Smooth muscle cell (in vitro differentiated cells): ENCODE data around the gene SEC16A. TPM values are rescaled to one million over a fixed set of nuclear protein-coding genes. Genes with fewer than 3 reads are reported as not detected.

Experiments
- DNase-seq: peaks from one replicate; lab custom pipeline; 2025; ENCODE audit not compliant: unreplicated experiment; lab: John Stamatoyannopoulos, UW
- H2AFZ ChIP-seq: fragments of 200-600 bp; sonication (generic); 2 replicates; pipeline ENCODE4 v1.6.0; 2016; ENCODE audit warnings: antibody characterized with exemption, low read depth, mild to moderate bottlenecking
- H3F3A ChIP-seq: fragments of 200-600 bp; sonication (generic); 2 replicates; pipeline ENCODE4 v1.6.0; 2017; ENCODE audit warnings: antibody characterized with exemption, low read depth
- H3K27ac ChIP-seq: fragments of 200-600 bp; sonication (generic); 2 replicates; pipeline ENCODE4 v1.5.1; 2016; ENCODE audit warnings: low read depth, mild to moderate bottlenecking
- H3K27me3 ChIP-seq: fragments of 200-600 bp; sonication (generic); 2 replicates; pipeline ENCODE4 v1.6.1; 2016; ENCODE audit warnings: low read depth, mild to moderate bottlenecking
- H3K36me3 ChIP-seq: fragments of 200-600 bp; sonication (generic); 2 replicates; pipeline ENCODE4 v1.5.1; 2016; ENCODE audit warnings: low read depth
- H3K4me1 ChIP-seq: fragments of 200-600 bp; sonication (generic); 2 replicates; pipeline ENCODE4 v1.5.1; 2016; ENCODE audit warnings: low read depth
- H3K4me2 ChIP-seq: fragments of 200-600 bp; sonication (generic); 2 replicates; pipeline ENCODE4 v1.6.0; 2016; ENCODE audit warnings: mild to moderate bottlenecking
- H3K4me3 ChIP-seq: fragments of 200-600 bp; sonication (generic); 2 replicates; pipeline ENCODE4 v1.5.1; 2016; ENCODE audit warnings: mild to moderate bottlenecking
- H3K79me2 ChIP-seq: fragments of 200-600 bp; sonication (generic); 2 replicates; pipeline ENCODE4 v1.6.0; 2016; ENCODE audit warnings: low read depth, mild to moderate bottlenecking
- H3K9ac ChIP-seq: fragments of 200-600 bp; sonication (generic); 2 replicates; pipeline ENCODE4 v1.6.0; 2016; ENCODE audit warnings: low read depth
- H3K9me3 ChIP-seq: fragments of 200-600 bp; sonication (generic); replicated peaks from 2 replicates; pipeline ENCODE4 v1.5.1; 2016; ENCODE audit warnings: low read depth
- H4K20me1 ChIP-seq: fragments of 200-600 bp; sonication (generic); 2 replicates; pipeline ENCODE4 v1.6.0; 2016; ENCODE audit warnings: low read depth
- CTCF ChIP-seq: fragments of 200-600 bp; sonication (generic); IDR thresholded peaks from 2 replicates; pipeline ENCODE4 v1.5.1; 2017; ENCODE audit warnings: borderline replicate concordance, mild to moderate bottlenecking, antibody characterized with exemption; ENCODE audit not compliant: insufficient read depth, poor library complexity, severe bottlenecking
- WGBS: methylation state at CpG from one replicate; pipeline ENCODE4 v1.1.7; 2016; ENCODE audit warnings: low lambda C conversion rate; 5-methylcytosine and 5-hydroxymethylcytosine counted together
- polyA plus RNA-seq: library from polyadenylated mRNA; unstranded; fragments of >200 nt; fragmentation: Nextera tagmentation; extraction: Ambion mirVana; gene quantifications from 2 replicates; pipeline ENCODE4 v1.2.1, GENCODE V29; 2016
- total RNA-seq: library from RNA; depleted of rRNA; stranded (reverse); fragments of >200 nt; gene quantifications from 2 replicates; pipeline ENCODE4 v1.2.3, GENCODE V29; 2014

Gene SEC16A
- total and polyA plus RNA-seq, 2 experiments from 2014 or later = 45.7 to 56.8 TPM

- no peak overlapping the region for H3K4me3 ChIP-seq
- no peaks in the 10 kb centered on the region for H3K9me3 ChIP-seq
- DNase-seq = no peak
- H3K36me3 ChIP-seq = no peaks in the 10 kb centered on the region
- no peak overlapping the region for H3K4me2 ChIP-seq
- no peak overlapping the region for H3K9ac ChIP-seq
- 96% methylated on average over 24 of the region's 28 CpGs for WGBS
- no peak for TF ChIP-seq CTCF
- peaks cover under 1% of the 10 kb centered on the region for H3F3A ChIP-seq
- no peaks in the 10 kb centered on the region for H3K27me3 ChIP-seq
- H3K4me1 ChIP-seq = no peaks in the 10 kb centered on the region
- peaks cover 3% of the 10 kb centered on the region for H4K20me1 ChIP-seq
- H2AFZ ChIP-seq = no peak overlapping the region
- H3K27ac ChIP-seq = no peak overlapping the region
- H3K79me2 ChIP-seq = no peaks in the 10 kb centered on the region
Measured at GRCh38 chr9:136497916-136498695, 15.3 kb upstream of the SEC16A start.

GRCh38 chr9:136496801-136497620 lies 14.2 kb upstream of the SEC16A start:
- Histone ChIP-seq H3K9ac (no peak overlapping the region), H3K4me1 (no peaks in the 10 kb centered on the region), H2AFZ (no peak overlapping the region), H3K27me3 (no peaks in the 10 kb centered on the region), H3K36me3 (no peaks in the 10 kb centered on the region), H3K9me3 (no peaks in the 10 kb centered on the region), H3K4me3 (no peak overlapping the region), H3K27ac (no peak overlapping the region), H4K20me1 (peaks cover 3% of the 10 kb centered on the region), H3F3A (peaks cover 4% of the 10 kb centered on the region), H3K79me2 (no peaks in the 10 kb centered on the region), H3K4me2 (no peak overlapping the region)
- 96% methylated on average over 55 of the region's 56 CpGs for WGBS
- no peak for DNase-seq
- TF ChIP-seq CTCF = no peak

GRCh38 chr9:136496181-136496580 lies 13.3 kb upstream of the SEC16A start:
- 98% methylated on average over 16 of the region's 18 CpGs for WGBS
- no peaks in the 10 kb centered on the region for H3K9me3 ChIP-seq
- H2AFZ ChIP-seq = no peak overlapping the region
- H3K4me3 ChIP-seq = no peak overlapping the region
- DNase-seq = no peak
- H3K4me2 ChIP-seq = no peak overlapping the region
- H3K4me1 ChIP-seq = no peaks in the 10 kb centered on the region
- H3K27me3 ChIP-seq = no peaks in the 10 kb centered on the region
- H3K36me3 ChIP-seq = no peaks in the 10 kb centered on the region
- peaks cover 3% of the 10 kb centered on the region for H4K20me1 ChIP-seq
- H3K79me2 ChIP-seq = no peaks in the 10 kb centered on the region
- H3K27ac ChIP-seq = no peak overlapping the region
- no peak for TF ChIP-seq CTCF
- H3K9ac ChIP-seq = no peak overlapping the region
- H3F3A ChIP-seq = peaks cover 4% of the 10 kb centered on the region
